ENCODE measurements around the gene NEK9. TPM values are rescaled to one million over a fixed set of nuclear protein-coding genes. Genes with fewer than 3 reads are reported as not detected.
A peak's percentile ranks its signal among the peaks of the same experiment; 100 is the strongest.

Gene NEK9
- total and polyA plus RNA-seq, 2 experiments from 2014 or later = 16.3 to 31.1 TPM

GRCh38 chr14:75126121-75126544 is 715 bp downstream of the NEK9 start:
- H3F3A ChIP-seq (replicated peaks; ENCODE audit: low read depth) = no peaks in the 10 kb centered on the region
- H3K79me2 ChIP-seq (replicated peaks; ENCODE audit: insufficient read depth) = peaks cover 10% of the 10 kb centered on the region
- Mint-ChIP-seq H3K9me3 (no peaks in the 10 kb centered on the region; the same call in 2 of the 3 replicates), H3K4me3 (peak overlapping the region; percentile 96), H3K4me1 (peaks cover 19% of the 10 kb centered on the region), H3K36me3 (ENCODE audit: low read depth) (peaks cover 2% of the 10 kb centered on the region), H3K27ac (peak overlapping the region; percentile 82), H3K27me3 (ENCODE audit: insufficient read depth, low read depth, poor library complexity) (peaks cover 5% of the 10 kb centered on the region)
- peak overlapping the region; percentile 80 for H3K4me2 ChIP-seq
- DNase-seq (ENCODE audit: low spot score) (no peak), ATAC-seq (no peak)
- H3K27me3 ChIP-seq (ENCODE audit: insufficient read depth) = no peaks in the 10 kb centered on the region
- peak overlapping the region; percentile 81 for H3K4me3 ChIP-seq
- no peaks in the 10 kb centered on the region for H3K36me3 ChIP-seq (ENCODE audit: insufficient read depth)
- H3K9me2 ChIP-seq (ENCODE audit: insufficient read depth) = no peaks in the 10 kb centered on the region
- H3K27ac ChIP-seq (ENCODE audit: low read depth) = peak overlapping the region; percentile 94; the same call in 1 of the 2 replicates
- H2AFZ ChIP-seq = peak overlapping the region; percentile 93; the same call in 1 of the 2 replicates
- TF ChIP-seq ZNF331 (CRISPR knock-in tag; IDR thresholded peaks at IDR 0.05; ENCODE audit: low read depth) (no peak), EZH2 (IDR thresholded peaks at IDR 0.05; ENCODE audit: low read depth, unreplicated experiment) (no peak), JUNB (IDR thresholded peaks at IDR 0.05; ENCODE audit: unreplicated experiment) (no peak), CTCF (conservative IDR thresholded peaks at IDR 0.05; ENCODE audit: low read depth in 2 of 2) (no peak), NANOG (IDR thresholded peaks at IDR 0.05; ENCODE audit: borderline replicate concordance) (no peak), EZH2phosphoT487 (IDR thresholded peaks at IDR 0.05; ENCODE audit: unreplicated experiment) (no peak), REST (IDR thresholded peaks at IDR 0.05; ENCODE audit: unreplicated experiment) (no peak), ETS1 (IDR thresholded peaks at IDR 0.05) (no peak), POLR2AphosphoS5 (IDR thresholded peaks at IDR 0.05; ENCODE audit: low read depth) (no peak), ZNF114 (CRISPR knock-in tag; IDR thresholded peaks at IDR 0.05) (no peak), CREB1 (CRISPR knock-in tag; IDR thresholded peaks at IDR 0.05; ENCODE audit: low read depth) (no peak), ZNF462 (CRISPR knock-in tag; IDR thresholded peaks at IDR 0.05) (no peak), STAT1 (IDR thresholded peaks at IDR 0.05; ENCODE audit: unreplicated experiment) (no peak)
- H3K4me1 ChIP-seq (ENCODE audit: insufficient read depth) = peaks cover 15% of the 10 kb centered on the region
- no peaks in the 10 kb centered on the region; the same call in 1 of the 2 replicates for H4K20me1 ChIP-seq (replicated peaks; ENCODE audit: insufficient read depth)
